Measurements from ENCODE around the gene SUMO3.

Gene SUMO3

GRCh38 chr21:44761011-44761729 lies 56.7 kb downstream of the SUMO3 start:
- DNase-seq (ENCODE audit: low read depth, low spot score), result no peak

GRCh38 chr21:44760376-44760775 lies 57.5 kb downstream of the SUMO3 start:
- DNase-seq (ENCODE audit: low read depth, low spot score), result no peak

GRCh38 chr21:44759628-44760285 lies 58.1 kb downstream of the SUMO3 start:
- no peak for DNase-seq (ENCODE audit: low read depth, low spot score)

- no peak for DNase-seq (ENCODE audit: low read depth, low spot score)
These were observed 58.9 kb downstream of the SUMO3 start for GRCh38 chr21:44758781-44759627.

- no peak for DNase-seq (ENCODE audit: low read depth, low spot score)
These were observed 59.7 kb downstream of the SUMO3 start for GRCh38 chr21:44758141-44758561.

GRCh38 chr21:44757731-44758130 lies 60.1 kb downstream of the SUMO3 start:
- DNase-seq (ENCODE audit: low read depth, low spot score), result no peak

- no peak for DNase-seq (ENCODE audit: low read depth, low spot score)
These were observed 61.3 kb downstream of the SUMO3 start for GRCh38 chr21:44756423-44757185.
